HG03460 (cell line): ENCODE data around the gene SLC3A2.
"Not testable (repeated sequence)": the region's sequence is repeated elsewhere in the genome, so short reads cannot be mapped to it uniquely, and the experiment has no call there.

Experiments
- ATAC-seq: cut with Tn5 transposase; IDR thresholded peaks from one replicate; pipeline ENCODE4 v1.9.1; 2021; ENCODE audit not compliant: unreplicated experiment

SLC3A2 gene

DNA sequence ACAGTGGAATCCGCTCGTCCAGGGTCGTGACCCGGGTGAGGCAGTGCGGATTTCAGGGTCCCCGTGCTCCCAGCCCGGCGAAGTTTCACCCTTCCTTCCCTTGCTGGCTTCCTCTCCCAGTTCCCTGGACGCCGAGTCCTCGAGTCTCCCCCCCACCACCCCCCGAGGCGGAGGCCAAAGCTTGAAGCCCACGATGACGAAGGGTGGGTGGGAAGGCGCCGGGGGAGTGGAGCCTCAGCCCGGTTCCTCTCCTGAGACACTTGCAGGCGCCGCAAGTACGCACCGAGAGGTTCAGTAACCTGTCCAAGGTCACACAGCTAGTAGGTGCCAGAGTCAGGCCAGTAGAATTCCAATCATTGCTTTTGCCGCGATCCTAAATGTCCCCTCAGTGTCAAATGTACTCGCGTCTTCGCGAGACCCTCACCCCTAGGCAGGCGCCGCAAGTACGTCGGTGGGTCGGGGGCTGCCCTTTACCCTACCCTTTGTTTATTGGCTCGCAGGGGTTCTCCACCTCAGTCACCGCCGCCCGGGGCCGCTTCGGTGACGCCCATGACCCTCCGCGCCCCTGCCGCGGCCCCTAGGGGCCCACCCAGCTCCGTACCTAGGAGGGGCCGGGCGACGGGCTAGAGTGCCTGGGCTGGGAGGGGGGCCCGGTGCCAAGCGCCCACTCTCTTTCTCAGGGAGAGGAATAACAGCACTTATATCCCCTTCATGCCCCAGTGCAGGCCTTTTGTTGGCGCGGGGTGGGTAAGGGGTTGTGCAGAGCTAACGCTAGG, 46.2 kb downstream of the SLC3A2 start:
- ATAC-seq, result no peak

DNA sequence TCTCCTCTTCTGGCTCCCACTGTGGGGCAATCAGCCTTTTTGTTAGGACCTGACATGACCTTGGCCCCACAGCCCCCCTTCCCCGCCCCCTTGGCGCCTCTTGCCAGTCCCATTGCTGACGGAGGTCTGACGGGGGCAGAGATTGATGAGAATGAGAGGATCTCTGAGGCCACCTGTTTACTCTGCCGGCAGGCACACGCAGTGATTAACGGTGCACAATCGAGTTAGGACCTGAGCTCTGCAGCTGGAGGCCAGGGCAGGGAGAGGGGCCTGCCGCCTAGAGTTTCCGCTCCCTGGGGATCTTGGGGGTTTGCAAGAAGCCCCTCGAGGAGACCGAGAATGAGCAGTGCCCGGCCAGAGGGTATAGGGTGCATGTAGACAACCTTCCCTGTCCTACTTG, 47.3 kb downstream of the SLC3A2 start:
- no peak for ATAC-seq

DNA sequence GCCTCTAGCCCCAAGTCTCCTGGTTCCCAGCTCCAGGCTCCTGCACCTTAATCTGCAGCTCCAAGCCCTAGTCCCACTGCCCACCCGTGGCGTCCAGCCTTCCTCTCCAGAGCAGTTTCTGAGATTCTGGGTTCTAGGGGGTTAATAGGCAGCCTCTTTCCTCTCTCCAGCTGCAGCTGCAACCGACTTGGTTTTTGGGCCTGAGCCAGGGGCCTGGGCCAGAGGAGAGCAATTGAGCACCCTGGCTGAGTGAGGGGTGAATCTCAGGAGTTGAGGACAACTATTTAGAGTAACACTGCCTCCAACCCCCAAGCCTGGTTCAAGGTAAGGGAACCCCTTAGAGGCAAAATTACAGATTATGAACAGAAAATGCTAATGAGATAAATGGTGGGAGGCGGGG, 49.5 kb downstream of the SLC3A2 start:
- ATAC-seq, result no peak

DNA sequence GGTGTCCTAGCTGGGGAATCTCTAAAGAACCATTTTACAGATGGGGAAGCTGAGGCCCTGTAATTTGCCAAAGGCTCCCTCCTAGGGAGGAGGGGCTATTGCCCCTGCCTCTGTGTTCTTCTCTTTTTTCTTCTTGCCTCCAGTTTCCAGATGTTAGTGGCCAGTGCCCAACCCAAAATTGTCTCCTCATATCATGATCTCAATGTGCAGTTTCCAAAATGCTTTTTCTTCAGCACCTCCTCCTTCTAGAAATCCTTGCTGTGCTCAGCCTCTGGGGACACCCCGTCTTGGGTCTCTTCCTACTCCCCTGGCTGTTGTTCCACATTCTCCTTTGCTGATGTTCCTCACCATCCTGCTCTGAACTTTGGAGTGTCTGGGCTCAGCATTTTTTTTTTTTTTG, 50.0 kb downstream of the SLC3A2 start:
- ATAC-seq, result no peak

DNA sequence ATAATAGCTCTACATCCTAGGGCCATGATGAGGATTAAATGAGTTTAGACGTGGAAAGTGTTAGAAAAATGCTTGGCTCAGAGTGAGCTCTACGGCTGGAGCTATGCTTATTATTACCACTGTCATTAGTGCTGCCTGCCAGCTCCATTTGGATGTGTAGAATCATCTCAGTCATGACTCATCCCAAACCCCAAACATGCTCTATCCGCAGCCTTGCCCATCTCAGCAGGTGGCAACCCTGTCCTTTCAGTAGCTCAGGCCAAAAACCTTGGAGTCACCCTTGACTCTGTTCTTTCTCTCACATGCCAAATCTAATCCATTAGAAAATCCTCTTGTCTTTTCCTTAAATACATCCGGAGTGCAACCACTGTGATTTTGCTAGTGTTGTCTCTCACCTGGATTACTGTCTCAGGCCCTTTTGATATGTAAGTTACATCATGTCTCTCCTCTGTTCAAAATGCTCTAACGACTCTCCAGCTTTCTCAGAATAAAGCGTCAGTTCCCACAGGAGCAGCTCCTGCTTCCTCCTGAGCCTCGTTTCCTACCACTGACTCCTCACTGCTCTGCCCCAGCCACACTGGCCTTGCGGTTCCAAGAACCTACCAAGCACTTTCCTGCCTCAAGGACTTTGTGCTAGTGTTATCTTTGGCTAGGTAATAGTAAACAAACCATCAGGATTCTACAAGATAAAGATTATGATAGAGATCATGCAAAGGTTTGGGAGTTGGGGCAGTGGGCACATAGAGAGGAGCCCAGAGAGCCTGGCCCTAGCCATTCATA, 51.0 kb downstream of the SLC3A2 start:
- no peak for ATAC-seq

DNA sequence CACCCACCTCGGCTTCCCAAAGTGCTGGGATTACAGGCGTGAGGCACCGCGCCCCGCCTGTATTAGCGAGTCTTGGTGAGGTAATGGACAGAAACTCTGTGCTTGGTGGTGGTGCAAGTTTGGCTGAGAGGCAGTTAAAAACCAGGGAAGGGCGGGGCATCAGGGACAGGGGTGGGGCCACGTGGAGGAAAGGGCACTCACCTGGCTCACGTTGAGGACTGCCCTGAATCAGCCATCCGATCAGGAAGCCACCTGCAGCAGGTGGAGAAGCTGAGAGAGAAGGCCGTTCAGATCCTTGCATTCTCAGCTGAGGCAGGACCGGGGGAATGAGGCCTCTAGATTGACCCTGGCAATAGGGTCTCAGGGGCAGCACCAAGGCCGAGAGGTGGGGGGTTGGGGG, 52.6 kb downstream of the SLC3A2 start:
- no peak for ATAC-seq

DNA sequence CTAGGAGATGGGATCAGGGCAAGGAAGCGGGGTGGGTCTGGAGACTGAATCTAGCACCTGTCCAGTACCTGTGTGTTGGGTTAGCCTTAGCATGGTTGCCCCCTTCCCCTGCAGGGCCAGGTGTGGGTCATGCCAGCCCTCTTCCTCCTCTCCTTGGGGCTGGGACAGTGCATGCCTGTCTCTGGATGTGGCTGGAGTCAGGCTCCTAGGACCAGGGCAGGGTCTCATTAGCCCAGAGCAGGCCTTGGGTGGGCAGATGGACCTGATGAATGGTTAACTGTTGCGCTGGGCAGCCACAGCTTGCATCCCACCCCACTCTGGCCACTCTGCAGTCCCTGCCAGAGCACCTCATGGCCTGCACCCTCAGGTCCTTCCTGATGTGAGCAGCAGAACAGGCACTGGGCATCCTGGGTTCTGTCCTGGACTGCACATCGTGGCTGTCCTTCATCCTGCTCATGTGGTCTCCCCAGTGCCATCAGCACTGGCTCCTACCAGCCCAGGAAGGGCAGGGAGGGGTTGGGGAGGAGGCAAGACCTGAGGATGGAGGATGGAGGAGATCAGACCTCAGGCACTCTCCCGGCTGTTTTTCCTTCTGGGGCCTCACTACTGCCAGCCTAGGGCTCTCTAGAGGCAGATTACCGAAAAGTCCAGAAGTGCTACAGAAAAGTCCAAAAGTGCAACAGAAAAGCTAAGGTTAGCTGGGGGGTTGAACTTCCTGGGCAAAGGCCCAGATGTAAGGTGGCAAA, 53.2 kb downstream of the SLC3A2 start:
- ATAC-seq, result no peak

DNA sequence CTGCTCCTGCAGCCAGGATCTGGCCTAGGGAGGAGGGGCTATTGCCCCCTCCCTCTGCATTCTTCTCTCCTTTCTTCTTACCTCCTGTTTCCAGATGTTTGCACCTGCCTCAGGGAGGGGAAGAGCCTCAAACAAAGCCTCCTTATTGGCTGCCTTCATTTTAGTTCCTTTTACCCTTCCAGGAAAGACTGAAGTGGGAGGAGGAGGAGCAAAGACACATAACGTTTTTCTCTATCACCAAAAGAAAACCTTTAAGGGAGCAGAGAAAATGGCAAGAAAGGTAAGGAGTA, 53.7 kb downstream of the SLC3A2 start:
- no peak for ATAC-seq

DNA sequence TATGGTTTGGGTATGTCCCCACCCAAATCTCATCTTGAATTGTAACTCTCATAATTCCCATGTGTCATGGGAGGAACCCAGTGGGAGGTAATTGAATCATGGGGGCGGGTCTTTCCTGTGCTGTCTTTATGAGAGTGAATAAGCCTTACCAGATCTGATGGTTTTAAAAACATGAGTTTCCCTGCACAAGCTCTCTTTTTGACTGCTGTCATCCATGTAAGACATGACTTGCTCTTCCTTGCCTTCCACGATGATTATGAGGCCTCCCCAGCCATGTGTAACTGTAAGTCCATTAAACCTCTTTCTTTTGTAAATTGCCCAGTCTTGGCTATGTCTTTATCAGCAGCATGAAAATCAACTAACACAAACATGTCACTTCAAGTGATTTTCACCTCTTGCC, 56.8 kb downstream of the SLC3A2 start:
- not testable (repeated sequence) for ATAC-seq
